A673 (cell line): ENCODE measurements around the gene PRH1. TPM values are rescaled to one million over a fixed set of nuclear protein-coding genes. Genes with fewer than 3 reads are reported as not detected.

Experiments
- BruUV-seq: library from RNA; stranded (reverse); fragments of 400-500 nt; replicated peaks from 2 replicates; lab custom pipeline; 2021; lab: Mats Ljungman, UMichigan
- CTCF ChIA-PET: fragments of 300-600 bp; sonication (Branson Sonifier 250); formaldehyde crosslinking; loops from one replicate; lab custom pipeline; 2022; ENCODE audit warnings: antibody characterized with exemption; lab: Charles Lee
- POLR2A ChIA-PET: fragments of 300-600 bp; sonication (Branson Sonifier 250); formaldehyde crosslinking; loops from one replicate; lab custom pipeline; 2022; ENCODE audit warnings: antibody characterized with exemption; ENCODE audit not compliant: low non-redundant PET; lab: Charles Lee
- DNase-seq: peaks from one replicate; pipeline ENCODE4 v3.0.0-alpha.2; 2015; ENCODE audit warnings: low spot score
- H3K27ac ChIP-seq: fragments of 200-600 bp; sonication (generic); 2 replicates; pipeline ENCODE4 v1.5.1; 2016; ENCODE audit warnings: mixed run types, low read depth, mild to moderate bottlenecking, mixed read lengths, antibody characterized with exemption, low read length; ENCODE audit not compliant: poor library complexity, severe bottlenecking
- H3K27me3 ChIP-seq: fragments of 200-600 bp; sonication (generic); replicated peaks from 2 replicates; pipeline ENCODE4 v1.6.1; 2017; ENCODE audit warnings: mixed run types, low read depth, mild to moderate bottlenecking, mixed read lengths, antibody characterized with exemption, low read length; ENCODE audit not compliant: insufficient read depth, poor library complexity
- H3K36me3 ChIP-seq: fragments of 200-600 bp; sonication (generic); 2 replicates; pipeline ENCODE4 v1.6.1; 2016; ENCODE audit warnings: mixed run types, mild to moderate bottlenecking, mixed read lengths, antibody characterized with exemption, low read length; ENCODE audit not compliant: insufficient read depth, poor library complexity, severe bottlenecking
- H3K4me1 ChIP-seq: fragments of 200-600 bp; sonication (generic); 2 replicates; pipeline ENCODE4 v1.6.1; 2017; ENCODE audit warnings: mixed run types, mild to moderate bottlenecking, mixed read lengths, antibody characterized with exemption, low read length; ENCODE audit not compliant: insufficient read depth, poor library complexity, severe bottlenecking
- H3K4me3 ChIP-seq: fragments of 200-600 bp; sonication (generic); 2 replicates; pipeline ENCODE4 v1.5.1; 2016; ENCODE audit warnings: low read depth, mixed run types, mild to moderate bottlenecking, mixed read lengths, low read length; ENCODE audit not compliant: poor library complexity, severe bottlenecking
- H3K9me3 ChIP-seq: fragments of 200-600 bp; sonication (generic); 2 replicates; pipeline ENCODE4 v1.6.1; 2016; ENCODE audit warnings: mixed run types, low read depth, mild to moderate bottlenecking, mixed read lengths, antibody characterized with exemption, low read length; ENCODE audit not compliant: poor library complexity, severe bottlenecking
- CTCF ChIP-seq: fragments of 300-800, 200-600 bp; sonication (generic); conservative IDR thresholded peaks from 2 replicates; pipeline ENCODE4 v1.5.1; 2017; ENCODE audit warnings: low read depth, mild to moderate bottlenecking, antibody characterized with exemption, low read length, moderate library complexity, mixed read lengths
- EZH2 ChIP-seq: fragments of 200-600 bp; sonication (generic); IDR thresholded peaks from 2 replicates; pipeline ENCODE4 v1.6.1; 2017; ENCODE audit warnings: borderline replicate concordance, low read depth, mild to moderate bottlenecking, mixed read lengths, antibody characterized with exemption, low read length; ENCODE audit not compliant: poor library complexity, severe bottlenecking
- intact Hi-C: fragments of 100-400 bp; cut with micrococcal nuclease; formaldehyde crosslinking; loops from one replicate; pipeline ENCODE4 v1.10.0; 2022; ENCODE audit not compliant: unreplicated experiment
- total RNA-seq: library from RNA; stranded (reverse); gene quantifications from 2 replicates; pipeline ENCODE4 v1.2.3, GENCODE V29; 2021

Gene PRH1
- total RNA-seq, 1 experiment from 2014 or later, result 21.8 TPM

GRCh38 chr12:10889226-10889625 lies 5.2 kb upstream of the PRH1 start:
- intact Hi-C loops, result no loop called here
- BruUV-seq, result no TSS peak
- H3K9me3 ChIP-seq, result no peaks in the 10 kb centered on the region
- no peak overlapping the region for H3K27ac ChIP-seq
- CTCF ChIA-PET, result no interaction called here
- no peak overlapping the region for H3K4me3 ChIP-seq
- POLR2A ChIA-PET, result no interaction called here
- TF ChIP-seq CTCF (no peak), EZH2 (no peak)
- no peaks in the 10 kb centered on the region for H3K27me3 ChIP-seq
- no peak for DNase-seq
- no peaks in the 10 kb centered on the region for H3K4me1 ChIP-seq
- H3K36me3 ChIP-seq, result no peaks in the 10 kb centered on the region

- intact Hi-C loops, result no loop called here
- ChIA-PET CTCF (interaction anchor here (0.7 kb wide), 1 partner anchor 15 kb away, joined by 3 read pairs; no protein-coding TSS in a partner anchor), POLR2A (no interaction called here)
- no TSS peak for BruUV-seq
- Histone ChIP-seq H3K4me1 (peaks cover 15% of the 10 kb centered on the region), H3K36me3 (no peaks in the 10 kb centered on the region), H3K27me3 (no peaks in the 10 kb centered on the region), H3K4me3 (no peak overlapping the region), H3K27ac (no peak overlapping the region), H3K9me3 (no peaks in the 10 kb centered on the region)
- TF ChIP-seq EZH2 (no peak), CTCF (no peak)
- peak; percentile 74 for DNase-seq
Measured at GRCh38 chr12:10873378-10873777, 10.7 kb downstream of the PRH1 start.

GRCh38 chr12:10867381-10867780 lies 16.7 kb downstream of the PRH1 start:
- BruUV-seq, result no TSS peak
- POLR2A ChIA-PET, result no interaction called here
- Histone ChIP-seq H3K9me3 (peaks cover 2% of the 10 kb centered on the region), H3K27ac (no peak overlapping the region), H3K4me1 (no peaks in the 10 kb centered on the region), H3K36me3 (no peaks in the 10 kb centered on the region), H3K27me3 (no peaks in the 10 kb centered on the region), H3K4me3 (no peak overlapping the region)
- CTCF ChIA-PET, result no interaction called here
- intact Hi-C loops, result no loop called here
- no peak for TF ChIP-seq EZH2
- TF ChIP-seq CTCF, result 0 out of 2 replicates have a peak, but pooled peaks have one; percentile 17
- DNase-seq, result no peak
